Measurements from ENCODE around the gene PPM1F.
A peak's percentile ranks its signal among the peaks of the same experiment; 100 is the strongest.

PPM1F gene

DNA sequence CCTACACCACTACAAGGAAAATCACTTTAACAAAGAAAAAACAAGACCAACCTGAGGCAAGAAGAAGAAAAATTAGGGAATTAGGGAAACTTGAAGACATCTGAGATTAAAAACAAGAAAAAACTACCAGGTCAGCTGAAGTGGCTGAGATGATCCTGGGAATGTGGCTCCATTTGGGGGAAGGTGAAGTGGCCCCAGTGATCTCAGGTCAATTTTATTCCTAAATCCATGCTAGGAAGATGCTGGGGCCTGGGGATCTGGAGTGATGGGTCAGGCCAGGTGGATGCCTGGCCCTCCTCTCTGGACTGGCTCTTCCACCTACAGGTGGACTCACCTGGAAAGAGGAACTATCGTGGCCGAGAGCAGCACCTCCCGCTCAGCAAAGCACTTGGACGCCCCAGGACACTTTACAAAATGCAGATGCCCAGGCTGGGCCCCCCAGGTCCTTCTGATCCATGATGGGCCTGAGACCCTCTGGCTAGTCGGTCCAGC is 23.3 kb upstream of the PPM1F start:
- DNase-seq = no peak

DNA sequence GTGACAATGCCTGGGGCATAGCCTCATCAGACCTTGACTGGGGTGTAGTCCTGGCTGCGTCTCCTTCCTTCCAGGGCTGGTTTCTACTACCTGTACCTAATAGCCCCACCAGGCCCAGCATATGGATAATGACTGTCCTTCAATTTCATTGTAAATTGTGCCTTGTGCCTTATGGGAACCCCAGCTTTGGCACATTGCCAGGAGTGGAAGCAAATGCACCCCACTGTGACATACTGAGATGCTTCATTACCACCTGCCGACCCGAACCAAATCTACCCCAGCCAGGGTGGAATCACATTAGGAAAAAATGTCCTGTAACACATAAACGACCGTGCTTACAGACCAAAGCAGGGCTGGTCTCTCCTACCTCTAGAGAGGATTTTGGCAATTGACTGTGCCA is 22.6 kb upstream of the PPM1F start:
- DNase-seq = no peak

DNA sequence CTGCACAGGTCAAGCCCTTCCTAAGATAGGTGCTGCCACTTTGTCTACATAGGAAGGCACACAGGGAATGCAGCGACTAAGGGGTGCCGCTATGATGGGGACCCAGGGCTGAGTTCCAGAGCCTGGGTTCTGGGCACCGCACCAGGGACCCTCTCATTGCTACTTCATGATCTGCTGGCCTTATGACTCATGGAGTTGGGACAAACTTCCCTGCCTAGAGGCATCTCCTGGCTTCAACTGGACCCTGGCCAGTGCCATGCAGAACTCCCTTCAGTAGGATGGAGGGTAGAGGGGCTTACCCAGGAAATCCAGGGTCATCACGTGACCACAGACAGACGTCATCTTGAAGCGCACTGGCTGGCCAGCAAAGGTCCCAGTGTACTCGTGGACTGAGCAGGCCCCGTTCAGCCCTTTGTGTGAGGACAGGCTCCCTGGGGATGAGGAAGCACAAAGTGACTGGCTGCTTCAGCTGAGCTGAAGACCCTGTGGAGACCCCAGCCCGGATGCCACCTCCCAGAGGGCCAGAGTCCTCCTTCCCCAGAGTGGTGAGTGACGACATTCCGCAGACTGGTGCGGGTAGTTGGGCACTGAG is 21.5 kb upstream of the PPM1F start:
- no peak for DNase-seq

DNA sequence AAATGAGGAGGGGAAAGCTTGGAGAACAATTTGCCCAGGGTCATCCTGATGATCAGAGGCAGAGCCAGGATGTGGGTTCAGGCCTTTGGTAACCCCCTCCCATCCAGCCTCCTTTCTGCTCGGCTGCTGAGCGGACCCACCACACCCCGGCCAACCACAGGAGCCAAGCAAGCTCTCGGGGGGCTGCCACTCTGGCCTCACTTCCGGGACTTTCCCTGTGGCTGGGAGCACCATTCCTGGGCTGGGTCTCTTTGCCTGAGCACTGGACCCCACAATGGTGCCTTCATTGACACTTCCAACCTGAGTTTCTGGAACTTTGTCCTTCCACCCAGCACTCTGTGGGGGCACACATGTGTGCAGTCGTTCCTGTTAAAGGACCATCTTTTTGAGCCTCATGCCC is 20.2 kb upstream of the PPM1F start:
- DNase-seq = no peak

DNA sequence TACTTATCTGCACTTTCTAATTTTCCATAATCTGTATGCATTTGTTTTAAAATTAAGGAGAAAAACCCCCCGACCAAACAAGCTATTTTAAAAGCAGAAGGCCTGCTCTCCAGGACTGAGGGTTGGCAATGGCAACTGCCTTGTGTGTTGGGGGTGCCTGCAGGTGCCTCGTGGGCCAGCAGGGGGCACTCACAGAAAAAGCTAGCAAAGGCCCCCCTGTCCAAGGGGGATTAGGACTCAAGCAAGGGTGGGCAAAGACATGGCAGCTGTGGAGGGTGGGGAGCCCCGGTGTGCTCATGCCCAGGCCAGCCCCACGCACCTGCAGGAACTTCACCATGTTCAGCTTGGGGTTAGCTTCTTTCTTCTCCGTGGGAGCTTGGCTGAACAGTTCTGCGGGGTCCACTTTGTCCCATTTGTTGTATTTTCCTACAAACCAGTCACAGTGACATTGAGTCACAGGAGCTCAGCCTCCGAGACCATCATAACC is 19.7 kb upstream of the PPM1F start:
- DNase-seq = peak in 1 of 2 experiments; percentile 13

DNA sequence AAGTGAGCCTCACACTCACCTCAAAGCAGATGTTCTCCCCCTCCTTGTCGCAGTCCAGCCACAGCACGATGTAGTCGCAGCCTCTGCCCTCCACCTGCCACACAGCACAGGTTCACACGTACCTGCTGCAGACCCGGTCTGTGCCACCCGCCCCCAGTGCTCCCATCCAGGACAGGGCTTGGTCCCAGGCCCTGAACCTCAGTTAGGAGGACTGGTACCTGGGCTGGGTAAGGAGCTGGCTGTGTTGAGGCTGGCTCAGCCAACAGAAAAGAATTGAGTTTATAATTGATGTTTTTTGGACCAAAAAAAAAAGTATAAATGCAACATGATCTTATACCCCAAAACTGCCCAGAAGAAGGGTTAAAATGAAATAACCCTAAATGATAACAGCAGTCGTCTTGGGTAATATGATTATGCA is 19.2 kb upstream of the PPM1F start:
- no peak for DNase-seq

DNA sequence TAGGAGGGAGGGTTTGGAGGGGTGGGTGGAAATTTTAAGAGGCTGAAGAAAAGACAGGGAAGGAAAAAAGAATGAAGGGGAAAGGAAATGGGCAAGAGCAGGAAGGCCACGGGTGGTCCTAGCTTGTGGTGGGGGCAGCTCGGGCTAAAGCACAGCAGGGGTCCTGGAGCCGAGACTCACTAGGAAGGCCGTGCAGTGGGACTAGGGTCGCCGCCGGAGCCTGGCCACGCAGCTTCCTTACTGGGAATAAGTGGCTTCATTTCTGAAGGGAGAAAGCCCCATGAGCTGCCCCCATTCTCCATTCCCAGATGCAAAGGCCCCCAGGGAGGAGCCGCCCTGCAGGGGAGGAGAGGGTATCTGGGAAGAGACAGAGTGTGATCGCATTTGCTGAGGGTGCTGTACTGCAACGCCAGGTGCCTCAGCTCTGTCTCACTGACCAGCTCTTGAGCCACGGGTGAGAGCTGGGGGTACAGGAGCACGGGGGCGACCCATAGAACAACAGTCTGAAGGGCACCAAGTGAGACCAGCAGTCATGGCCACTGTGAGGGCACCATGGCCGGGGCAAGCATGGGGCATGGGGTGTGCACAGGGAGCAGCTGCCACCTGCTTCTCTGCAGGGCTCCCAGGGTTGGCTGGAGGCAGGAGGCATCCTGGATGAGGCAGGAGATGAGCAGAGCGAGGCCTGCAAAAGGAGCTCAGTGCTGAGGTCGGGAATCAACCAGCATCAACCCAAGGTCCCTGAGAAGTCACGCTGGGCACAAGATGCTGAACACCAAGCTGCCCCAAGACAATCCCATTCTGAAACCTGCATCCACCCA is 18.4 kb upstream of the PPM1F start:
- no peak for DNase-seq

DNA sequence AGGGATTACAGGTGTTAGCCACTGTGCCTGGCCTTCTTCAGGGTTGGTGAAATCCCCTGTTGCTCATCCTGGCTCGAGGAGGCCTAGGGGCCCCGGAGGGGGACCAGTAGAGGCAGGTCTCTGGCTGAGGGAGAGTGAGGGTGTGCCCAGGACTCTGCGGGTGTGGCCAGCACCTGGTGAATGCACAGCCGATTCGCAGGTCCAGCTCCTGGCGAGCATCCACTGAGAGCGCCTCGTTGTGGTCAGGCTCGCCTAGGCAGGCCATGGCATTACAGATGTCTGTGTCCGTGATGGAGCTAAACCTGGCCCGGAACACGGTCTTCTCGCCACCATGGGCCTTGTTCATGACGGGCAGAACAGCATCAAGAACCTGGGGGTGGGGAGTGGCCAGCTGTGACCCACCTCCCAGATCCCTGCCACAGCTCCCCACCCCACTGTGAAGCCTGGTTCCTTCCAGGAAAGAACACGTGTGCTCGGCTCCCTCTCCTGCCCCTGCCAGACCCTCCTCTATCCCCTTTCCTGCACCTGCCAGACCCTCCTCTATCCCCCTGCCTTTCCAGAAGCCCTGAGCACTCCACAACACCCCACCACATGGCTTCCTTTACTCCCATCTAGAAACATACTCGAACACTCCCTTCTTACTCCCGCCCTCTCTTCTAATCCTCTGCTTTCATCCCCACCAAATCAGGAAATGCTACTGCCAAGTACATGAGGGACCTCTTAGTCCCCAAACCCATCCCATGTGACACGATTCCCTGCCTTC is 17.6 kb upstream of the PPM1F start:
- no peak for DNase-seq

DNA sequence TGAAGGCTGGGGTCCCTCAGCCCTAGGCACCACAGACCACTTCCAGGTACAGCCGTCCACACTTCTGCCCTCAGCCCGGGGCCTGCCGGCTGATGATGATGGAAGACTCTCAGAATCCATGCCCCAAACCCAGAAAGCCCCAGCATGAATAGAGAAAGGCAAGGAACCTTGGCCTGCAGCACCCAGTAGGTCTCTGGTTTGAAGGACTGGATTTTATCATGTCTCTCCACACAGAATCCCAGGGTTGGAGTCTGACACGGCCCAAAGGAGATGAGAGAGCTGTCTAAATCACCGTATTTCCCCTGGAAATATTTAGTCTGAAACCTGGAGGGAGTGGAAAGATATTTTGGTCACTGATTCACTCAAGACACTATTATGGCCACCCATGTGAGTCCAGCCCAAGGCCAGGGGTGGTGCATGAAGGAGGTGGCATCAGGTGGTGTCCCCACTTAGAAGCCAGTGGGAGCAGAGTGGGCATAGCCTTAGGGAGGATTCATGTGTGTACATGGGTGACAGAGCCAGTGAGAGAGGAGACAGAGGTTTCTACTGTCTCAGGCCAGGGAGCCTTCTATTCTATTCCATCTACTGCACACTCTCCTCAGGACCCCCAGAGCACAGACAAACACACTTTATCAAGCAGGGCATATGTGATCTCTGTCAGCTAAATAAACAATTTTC is 15.9 kb upstream of the PPM1F start:
- no peak for DNase-seq

DNA sequence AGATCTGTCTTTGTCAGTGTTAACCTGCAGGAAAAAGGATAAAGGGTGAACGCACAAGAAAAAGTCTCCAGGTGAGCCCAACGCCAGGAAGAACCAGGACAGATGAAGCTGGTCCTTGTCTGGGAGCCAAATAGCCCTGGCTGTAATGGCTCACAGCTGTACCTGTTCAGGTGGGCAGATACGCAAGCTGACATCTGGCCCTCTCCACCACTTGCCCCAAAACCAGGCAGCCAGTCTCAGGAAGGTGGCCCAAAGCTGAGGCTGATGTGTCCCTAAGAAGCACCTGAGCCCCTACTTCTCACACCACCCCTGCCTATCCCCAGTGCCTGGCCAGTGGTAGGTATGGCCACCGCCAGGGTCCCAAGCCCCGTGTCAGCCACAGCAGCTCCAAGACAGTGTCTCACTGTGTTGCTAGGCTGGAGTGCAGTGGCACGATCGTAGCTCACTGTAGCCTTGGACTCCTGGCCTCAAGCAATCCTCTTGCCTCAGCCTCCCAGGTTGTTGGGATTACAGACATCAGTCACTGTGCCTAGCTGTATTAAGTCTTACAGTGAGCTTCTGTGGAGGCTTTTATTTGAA is 15.1 kb upstream of the PPM1F start:
- DNase-seq = no peak

DNA sequence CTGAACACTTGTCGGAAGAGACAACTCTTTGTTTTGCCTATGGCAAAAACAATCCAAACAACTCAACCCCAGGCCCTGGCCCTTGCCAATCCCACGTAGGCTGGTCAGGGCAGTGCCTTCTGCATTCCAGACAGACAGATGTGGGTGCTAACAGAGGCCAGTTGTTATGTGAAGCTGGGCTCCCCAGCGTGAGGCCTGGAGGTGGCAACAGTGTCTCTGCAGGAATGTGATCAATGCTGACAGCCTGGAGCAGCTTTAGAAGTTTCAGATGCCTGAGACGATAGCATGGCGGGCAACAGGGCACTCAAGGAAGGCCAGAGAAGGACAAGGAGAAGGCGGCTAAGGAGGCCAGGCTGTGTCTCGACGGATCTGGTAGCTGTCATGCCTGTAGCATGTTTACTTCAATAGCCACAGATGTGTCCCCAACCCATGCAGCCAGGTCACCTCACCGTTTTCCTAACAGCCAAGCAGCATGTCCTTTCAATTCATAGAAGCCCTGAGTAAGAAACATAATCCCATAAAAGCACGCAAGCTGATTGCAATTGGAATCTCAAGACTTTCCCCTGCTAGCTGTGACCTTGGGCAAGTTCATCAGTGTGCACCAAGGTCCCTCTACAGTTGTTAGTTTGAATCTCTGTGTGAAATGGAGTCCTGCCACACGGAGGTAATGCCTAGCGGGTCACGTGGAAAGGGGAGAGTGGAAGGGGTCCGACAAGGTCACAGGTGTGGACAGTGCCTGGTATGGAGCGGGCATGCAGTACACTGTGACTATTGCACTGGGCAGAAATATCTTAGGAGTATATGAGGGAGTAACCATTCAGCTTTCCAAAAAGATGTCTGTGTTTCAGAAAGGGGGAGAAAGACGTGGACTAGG is 14.2 kb upstream of the PPM1F start:
- DNase-seq = no peak

DNA sequence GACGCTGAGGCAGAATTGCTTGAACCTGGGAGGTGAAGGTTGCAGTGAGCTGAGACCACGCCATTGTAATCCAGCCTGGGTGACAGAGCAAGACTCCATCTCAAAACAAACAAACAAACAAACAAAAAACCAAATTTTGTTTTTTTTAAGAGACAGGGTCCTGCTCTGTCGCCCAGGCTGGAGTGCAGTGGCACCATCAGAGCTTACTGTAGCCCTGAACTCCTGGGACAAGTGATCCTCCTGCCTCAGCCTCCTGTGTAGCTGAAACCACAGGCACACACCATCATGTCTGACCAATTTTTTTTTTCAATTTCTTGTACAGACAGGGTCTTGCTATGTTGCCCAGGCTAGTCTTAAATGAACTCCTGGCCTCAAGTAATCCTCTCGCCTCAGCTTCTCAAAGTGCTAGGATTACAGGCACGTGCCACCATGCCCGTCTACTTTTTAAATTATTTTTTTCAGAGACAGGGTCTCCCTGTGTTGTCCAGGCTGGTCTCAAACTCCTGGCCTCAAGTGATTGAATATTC is 13.2 kb upstream of the PPM1F start:
- DNase-seq = no peak

DNA sequence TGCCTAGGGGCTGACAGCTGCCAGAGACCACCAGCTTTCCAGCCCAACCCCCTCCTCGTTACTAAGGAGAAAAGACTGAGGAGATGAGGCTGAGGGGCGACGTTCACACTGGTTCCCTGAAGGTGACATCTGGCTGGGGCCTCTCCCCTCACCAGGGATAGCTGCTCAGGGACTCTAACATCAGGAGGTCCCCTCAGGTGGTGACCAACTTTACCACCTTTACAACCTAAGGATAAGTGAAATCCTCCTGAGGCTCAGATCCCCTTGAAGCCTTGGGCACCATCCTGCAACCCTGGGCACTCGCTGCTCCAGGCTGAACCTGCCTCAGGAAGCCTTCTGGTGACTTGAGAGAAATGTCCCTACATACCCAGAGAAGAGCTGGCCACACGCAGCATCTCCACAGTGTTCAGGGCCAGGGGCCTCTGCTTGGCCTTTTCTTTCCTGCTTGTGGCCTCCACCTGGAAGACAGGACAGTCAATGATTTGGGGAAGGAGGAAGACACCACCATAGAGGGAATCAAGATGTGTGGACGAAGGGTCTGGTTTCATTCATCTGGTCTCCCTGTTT is 12.4 kb upstream of the PPM1F start:
- no peak for DNase-seq

DNA sequence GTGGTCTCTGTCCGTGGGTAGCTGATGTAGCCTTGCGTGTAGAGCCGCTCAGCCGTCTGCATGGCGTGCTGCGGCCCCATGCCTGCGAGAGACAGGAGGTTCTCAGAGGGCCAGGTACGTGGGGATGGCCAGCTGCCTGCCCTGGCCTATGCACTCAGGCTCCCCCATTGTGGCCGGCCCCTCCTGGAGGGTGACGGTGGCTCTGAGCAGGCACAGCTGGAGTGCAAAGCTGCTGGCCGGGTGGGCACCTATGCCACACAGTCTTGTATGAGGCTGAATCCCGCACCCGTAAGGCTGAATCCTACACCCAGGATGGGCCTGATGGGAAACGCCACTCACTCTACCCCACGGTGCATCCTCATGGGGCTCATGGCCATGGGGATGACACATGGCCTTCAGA is 11.6 kb upstream of the PPM1F start:
- no peak for DNase-seq

DNA sequence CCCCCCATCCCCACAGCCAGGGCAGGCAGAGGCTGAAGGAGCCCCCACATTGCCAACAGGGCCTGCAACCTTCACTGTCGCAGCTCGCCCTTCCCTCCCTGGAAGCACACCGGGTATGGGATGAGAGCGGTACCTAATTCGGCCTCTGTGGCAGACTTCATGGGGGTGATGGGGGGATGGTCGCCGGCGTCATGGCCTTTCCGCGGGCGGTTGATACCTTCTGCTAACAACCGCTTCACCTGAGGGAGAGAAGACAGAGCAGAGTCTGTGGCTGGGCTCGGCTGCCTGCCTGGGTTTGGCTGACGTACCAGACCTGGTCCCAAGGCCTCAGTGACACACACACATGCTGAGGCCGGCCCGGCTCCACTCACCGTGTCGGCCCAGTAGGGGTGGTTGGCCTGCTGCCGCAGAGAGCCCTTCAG is 11.2 kb upstream of the PPM1F start:
- DNase-seq = no peak

DNA sequence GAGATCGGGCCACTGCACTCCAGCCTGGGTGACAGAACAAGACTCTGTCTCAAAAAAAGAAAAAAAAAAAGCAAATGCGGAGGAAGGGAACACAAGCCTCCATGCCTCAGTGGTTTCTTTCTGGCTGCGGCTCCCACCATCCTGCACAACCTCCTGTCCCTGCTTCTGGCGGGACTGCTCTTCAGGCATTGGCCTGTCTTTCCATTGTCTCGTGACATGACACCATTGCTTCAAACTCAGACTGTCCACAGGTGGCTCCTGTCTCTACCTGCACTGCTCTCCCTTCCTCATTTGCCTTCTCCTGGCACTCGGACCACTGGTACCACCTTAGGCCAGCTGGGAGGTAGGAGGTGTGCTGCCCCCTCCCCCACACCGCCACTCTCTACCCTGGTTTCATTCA is 10.6 kb upstream of the PPM1F start:
- DNase-seq = no peak

DNA sequence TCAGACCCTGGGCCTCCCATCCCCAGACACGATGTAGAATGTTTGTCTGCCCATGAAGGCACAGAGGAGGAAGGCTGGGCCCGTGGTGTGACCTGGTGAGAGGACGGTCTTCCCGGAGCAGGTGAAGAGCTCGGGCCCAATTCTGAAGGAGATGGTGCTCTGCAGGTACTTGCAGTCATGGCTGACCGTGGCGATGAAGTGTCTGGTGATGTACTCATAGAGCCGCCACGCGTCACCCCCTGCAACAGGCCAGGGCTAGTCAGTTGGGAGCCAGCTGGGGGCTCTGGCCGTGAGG is 10.0 kb upstream of the PPM1F start:
- DNase-seq = no peak

DNA sequence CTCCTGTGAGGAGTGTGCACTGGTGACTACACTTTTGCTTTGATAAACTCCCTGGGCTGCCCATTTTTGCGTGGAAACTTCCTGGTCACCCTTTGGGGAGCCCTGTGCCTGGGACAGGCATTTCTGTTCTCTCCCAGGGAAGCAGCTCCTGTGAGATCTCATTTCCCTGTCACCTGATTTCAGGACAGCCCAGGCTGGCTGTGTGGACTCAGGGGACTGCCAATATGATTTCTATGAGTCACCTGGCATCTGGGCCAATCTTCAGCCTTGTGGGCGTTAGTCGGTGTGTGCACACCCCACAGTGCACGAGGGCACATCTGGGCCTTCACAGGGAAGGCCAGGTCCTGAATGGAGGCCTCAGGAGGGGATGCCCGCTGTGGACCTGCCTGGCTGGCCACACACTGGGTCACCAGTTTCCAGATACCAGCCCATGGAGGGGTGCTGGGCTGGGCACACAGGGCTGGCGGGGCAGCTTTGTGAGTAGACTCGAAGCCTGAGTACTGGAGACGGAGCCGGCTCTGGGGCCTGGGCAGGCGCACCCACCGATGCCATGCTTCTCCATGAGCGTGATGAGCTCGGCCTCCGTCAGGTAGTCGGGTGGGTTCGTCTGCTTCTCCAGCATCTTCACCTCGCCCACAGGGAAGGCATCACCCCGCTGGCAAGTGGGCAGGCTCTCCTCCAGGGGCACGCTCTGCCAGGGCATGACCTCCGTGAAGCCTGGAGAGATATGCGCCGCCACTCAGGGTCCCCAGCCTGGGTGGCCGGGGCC is 9.4 kb upstream of the PPM1F start:
- no peak for DNase-seq

DNA sequence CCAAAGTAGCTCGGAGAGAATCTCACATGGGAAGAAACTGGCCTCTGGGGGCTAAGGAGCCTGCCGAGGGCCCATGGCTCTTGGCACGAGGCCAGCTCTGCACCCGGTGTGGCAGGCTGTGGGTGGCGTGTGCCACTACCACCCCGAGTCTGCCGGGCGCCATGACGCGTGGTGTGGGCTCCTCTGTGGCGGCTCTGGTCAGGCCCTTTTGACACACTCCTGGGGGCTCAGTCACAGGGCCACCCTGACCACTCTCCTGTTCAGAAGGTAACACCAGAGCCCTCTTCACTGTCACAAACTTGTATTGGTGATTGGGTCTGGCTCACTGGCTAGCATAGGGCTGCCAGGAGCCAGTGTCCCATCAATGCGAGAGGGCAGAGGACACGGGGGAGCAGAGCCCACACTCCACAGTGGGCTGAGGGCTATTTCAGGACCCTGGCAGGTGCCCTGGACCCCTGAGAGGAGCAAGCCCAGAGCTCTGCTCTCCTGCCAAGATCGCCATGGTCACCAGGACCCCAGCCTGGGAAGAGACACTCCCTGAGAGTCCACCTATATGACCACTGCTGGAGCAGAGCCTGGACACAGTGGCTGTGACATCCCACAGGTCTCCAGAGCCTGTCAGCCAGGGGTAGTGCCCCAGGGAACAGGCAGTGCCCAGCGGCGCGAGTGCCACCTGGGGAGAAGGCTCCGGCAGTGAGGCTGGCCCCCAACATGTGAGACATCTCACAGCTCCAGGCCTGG is 8.6 kb upstream of the PPM1F start:
- DNase-seq = no peak

All from NCI-H526 (cell line).